HG03064 (cell line): ENCODE measurements around the gene SH3PXD2B.
"Not testable (repeated sequence)": the region's sequence is repeated elsewhere in the genome, so short reads cannot be mapped to it uniquely, and the experiment has no call there.

Experiments used
- ATAC-seq: cut with Tn5 transposase; IDR thresholded peaks from one replicate; pipeline ENCODE4 v1.9.1; 2021; ENCODE audit warnings: low read depth; ENCODE audit not compliant: unreplicated experiment

Gene SH3PXD2B

DNA sequence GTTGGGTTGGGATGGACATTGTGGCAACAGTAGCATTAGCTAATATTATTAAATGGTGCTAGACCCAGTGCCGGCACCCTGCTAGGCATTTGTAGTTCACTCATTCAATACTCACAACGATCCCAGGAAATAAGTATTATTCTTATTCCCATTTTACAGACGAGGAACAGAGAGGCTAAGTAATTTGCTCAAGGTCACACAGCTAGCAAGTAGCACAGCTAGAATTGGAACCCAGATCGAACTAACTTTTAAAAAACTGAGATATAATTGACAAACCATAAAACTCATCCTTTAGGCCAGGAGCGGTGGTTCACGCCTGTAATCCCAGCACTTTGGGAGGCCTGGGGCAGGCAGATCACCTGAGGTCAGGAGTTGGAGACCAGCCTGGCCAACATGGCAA is 79.5 kb downstream of the SH3PXD2B start:
- no peak for ATAC-seq

DNA sequence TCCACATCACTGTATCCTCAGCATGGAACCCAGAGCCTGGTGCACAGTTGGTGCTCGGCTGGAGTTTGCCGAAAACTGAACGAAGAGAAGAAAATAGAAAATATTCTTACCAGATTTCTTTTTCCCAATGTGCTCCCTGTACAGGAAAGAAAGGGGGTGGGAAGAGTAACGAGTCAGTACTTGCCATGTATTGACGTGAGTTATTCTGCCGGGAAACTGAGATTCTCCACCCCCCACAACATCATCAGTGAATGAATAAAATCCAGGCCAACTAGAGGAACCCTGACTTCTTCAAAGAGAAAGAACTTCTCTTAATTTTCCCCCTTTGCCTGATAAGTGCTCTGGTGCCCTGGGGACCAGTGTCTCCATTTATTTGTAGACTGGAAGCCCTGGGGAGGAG is 80.6 kb downstream of the SH3PXD2B start:
- no peak for ATAC-seq

DNA sequence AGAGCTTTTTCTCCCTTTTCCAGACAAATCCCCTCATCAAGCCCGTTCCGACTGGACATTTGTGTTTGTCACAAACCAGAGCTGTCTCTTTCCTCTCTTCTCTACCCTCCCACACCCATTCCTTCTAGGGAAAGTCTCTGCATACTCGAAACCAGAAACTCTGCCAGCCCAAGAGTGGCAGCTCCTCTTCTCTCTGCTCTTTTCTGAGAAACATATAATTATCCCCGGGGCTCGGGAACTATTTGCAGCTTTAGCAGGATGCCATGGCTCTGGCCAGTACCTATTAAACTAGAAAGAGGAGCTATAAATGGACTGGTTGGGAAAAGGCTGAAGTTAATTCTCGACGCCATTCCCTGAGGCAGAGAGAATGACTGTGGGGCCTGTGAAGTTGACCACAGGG is 82.6 kb downstream of the SH3PXD2B start:
- no peak for ATAC-seq

DNA sequence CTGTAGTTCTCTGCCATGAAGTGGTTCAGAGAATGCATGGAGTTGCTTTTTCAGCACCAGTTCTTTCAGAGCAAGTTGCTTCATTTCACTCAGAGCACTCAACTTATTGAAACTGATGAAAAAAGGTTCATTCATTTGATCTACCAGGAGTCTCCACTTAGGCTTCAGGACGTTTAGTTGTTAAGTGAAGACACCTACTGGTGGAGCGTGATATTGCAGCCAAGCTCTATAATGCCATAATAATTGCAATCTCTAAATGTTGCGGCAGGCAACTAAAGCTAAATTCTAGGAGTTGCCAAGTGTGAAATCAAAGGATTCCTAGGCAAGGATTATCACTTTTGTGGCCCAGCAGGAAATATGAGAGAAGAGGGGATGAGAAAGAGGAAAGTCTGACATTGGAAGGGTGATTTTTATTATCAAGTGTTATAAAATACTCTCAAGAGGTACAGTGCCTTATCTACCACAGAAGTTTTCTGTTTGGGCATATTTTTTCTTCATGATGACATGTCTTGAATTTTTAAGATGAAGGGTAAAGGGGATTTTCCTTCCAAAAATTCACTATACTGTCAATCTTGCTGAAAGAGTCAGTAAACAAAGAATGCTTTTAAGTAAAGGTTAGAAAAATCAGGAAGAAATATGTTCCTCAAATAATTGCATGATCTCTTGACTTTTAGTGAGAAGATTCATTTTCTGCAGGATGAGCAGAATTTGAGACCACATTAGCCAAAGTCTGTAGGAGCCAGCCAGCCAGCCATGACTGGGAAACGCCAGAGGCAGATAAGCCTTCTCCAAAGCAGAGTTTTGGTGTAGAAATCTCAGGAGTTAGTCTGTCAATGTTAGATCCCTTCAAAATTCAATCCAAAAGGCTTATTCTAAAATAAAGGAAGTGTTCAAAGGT is 83.4 kb downstream of the SH3PXD2B start:
- no peak for ATAC-seq

DNA sequence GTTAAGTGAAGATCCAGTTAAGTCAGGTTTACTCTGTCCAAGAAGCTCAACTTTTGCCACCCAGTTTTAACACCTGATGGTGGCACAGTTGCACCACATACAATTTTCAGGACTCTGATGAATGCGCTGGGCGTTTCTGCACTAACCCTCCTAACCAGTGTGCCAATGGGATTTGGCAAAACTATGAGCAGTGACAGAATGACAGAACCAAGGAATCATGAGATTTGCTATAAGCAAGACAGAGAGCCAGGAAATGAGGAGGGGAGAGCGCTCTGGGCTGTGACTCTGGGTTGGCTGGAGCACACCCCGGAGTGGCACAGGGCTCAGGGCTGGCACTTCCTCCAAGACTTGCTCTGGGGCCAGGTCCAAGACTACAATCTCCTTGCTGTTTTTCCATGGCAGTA is 84.1 kb downstream of the SH3PXD2B start:
- ATAC-seq: no peak

DNA sequence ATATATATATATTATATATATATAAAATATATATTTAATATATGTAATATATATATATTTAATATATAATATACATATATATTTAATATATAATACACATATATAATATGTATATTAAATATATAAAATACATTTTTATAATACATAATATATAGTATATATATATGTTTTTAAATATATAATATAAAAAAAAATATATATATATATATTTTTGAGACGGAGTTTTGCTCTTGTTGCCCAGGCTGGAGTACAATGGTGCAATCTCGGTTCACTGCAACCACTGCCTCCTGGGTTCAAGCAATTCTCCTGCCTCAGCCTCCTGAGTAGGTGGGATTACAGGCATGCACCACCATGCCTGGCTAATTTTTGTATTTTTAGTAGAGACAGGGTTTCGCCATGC is 85.6 kb downstream of the SH3PXD2B start:
- not testable (repeated sequence) for ATAC-seq

DNA sequence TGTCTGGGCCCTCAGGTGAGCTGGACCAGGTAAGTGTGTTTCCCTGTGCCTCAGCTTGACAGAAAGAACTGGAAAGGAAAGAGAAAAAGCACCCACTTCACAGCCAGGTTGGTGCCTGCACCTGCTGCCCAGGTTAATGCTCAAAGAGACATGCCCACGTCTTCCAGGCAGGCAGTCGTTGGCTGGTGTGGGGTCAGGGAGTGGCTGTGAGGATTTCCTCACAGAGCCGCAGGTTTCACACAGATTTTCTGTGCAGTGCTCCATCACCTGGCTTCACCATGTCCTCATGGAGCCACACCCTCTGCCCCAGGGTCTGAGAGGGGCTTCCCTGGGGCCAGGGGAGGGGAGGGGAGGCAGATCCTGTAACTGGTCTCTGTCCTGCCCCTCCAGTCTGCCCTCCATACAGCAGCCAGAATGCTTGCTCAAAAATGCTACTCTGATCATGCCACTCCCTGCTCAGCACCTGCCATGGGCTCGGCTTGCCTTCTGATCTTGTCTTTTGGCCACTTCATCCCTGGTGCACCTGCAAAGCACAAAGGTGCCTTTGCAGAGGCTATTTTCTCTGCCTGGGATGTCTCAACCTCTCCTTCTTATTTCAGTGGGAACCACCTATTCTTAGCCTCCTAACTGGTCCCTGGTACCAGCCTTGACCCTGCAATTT is 88.2 kb downstream of the SH3PXD2B start:
- ATAC-seq: no peak

DNA sequence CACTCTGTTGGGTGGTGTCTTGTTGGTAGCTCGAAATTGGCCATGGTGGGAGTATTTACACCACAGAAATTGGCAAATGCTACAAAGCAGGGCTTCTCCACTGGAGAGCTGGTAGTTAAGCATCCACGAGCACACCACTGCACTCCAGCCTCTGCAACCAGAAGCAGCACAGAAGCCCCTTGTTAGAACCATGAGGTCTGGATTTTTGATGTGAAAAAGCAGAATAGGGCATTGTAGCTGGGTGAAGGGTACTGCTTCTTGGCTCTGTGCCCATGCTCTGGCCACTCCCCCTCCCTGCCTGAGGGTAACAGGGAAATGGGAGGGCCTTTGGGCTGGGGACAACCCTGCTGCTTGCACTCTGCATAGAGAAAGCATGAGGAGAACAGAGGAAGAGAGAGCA is 89.6 kb downstream of the SH3PXD2B start:
- no peak for ATAC-seq

DNA sequence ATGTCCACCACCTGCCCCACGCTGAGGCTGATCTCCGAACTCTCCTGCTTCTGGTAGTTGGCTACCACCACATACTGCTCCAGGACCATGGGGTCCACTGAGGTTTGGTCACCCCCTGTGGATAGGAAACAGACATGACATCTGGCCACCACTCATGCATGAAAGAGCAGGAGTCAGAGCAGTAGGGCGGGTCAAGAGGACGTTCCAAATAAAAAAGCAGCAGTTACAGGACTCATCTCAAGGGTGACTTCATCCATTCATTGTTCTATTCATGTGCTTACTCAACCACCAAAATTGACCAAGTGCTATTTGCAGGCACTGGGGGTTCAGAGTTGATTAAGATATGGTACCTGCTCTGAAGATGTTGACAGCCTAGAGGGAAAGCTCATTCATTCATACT is 91.6 kb downstream of the SH3PXD2B start:
- ATAC-seq: no peak

DNA sequence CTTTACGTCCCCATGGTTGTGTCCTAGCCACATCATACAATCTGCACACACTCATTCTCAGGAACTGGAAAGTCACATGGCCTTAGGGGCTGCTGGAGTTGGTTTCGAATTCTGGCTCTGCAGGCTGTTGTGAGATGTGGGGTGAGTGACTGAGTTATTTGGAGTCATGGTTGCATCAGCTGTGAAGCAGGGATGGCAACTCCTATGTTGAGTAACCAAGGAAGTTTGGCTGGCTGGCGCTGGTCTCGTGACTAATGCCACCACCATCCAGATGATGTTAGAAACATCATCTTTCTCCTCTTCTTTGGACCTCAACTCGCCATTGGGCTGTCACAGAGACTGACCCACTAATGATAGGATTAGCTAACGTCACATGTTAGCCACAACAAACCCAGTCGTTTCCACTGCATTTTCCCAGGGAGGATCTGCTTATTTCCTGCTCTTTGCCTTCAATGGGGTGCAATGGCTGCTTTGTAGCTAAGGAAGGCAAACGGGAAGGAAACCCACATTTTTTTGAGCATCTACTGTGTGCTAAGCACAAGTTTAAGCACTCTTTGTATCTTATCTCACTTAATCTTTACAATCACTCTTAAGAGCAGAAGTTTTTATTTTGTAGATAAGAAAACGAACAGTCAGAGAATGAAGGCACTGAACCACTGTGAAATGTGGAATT is 92.6 kb downstream of the SH3PXD2B start:
- no peak for ATAC-seq

DNA sequence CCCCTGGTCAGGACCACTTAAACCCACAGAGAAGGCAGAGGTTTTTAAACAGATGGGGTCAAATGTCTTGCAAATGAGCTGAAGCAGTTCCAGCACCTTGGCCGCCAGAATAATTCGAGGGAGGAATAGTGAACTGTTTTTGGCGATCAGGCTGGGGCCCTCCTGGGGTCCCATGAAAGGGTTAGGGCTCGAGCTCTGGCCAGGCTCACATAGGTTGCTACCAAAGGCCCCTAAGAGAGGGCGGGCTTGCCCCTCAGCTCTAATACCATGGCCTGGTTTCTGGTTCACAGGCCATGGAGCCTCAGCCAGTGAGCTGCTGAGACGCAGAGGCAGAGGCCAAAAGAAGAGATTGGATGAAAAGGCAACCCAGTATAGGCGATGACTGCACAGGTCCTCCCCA is 96.0 kb downstream of the SH3PXD2B start:
- ATAC-seq: no peak

DNA sequence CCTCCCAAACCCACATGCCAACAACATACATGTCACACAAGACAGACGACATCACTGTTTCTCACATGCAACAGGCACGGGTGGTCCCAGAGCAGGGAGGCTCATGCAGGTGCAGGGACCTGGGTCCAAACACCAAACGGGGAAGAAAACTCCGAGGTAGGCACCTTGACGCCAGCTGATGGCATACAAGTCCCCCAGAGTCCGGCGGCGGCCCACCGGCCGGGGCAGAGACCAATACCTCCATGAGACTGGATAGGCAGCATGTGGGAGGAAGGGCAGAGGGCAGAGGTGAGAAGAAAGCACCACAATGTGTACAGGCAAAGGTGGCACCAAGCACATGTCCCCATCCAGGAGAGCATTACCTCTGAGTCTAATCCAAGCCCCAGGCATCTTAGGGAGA is 97.8 kb downstream of the SH3PXD2B start:
- ATAC-seq: no peak

DNA sequence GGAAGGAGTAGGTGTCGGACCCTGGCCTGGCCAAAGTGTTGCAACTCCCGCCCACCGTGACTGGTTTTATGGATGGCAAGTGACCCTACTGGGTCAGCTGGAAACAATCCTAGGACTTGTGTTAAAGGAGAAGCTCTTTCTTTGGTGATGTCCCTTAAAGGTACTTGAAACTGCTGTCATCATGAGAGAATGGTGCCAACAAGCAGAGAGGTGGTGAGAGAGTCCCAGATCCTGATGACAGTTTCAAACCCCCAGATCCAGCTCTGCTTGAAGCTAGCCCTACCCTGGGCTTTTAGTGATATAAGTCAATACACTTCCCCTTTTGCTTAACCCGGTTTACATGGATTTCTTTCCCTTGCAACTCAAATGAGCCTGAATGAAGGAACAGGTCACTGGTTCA is 98.3 kb downstream of the SH3PXD2B start:
- ATAC-seq: no peak

DNA sequence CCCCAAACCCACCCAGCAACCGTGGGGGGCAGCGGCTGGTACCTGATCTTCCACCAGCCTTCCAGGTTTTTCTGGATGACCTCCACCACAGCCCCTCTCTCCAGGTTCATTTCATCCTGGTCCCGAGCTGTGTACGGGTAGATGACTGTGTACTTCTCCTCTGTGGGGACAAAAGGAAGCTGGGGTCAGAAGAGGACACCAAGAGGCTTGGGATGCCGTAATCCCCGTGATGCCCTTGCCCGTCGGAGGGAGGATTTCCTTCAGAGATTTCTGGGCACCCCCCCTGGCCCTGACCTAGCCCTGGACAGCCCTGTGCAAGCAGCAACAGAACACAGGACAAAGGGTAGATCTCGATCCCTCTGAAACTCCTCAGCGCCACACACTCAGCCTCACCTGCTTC is 100.5 kb downstream of the SH3PXD2B start:
- ATAC-seq: no peak

DNA sequence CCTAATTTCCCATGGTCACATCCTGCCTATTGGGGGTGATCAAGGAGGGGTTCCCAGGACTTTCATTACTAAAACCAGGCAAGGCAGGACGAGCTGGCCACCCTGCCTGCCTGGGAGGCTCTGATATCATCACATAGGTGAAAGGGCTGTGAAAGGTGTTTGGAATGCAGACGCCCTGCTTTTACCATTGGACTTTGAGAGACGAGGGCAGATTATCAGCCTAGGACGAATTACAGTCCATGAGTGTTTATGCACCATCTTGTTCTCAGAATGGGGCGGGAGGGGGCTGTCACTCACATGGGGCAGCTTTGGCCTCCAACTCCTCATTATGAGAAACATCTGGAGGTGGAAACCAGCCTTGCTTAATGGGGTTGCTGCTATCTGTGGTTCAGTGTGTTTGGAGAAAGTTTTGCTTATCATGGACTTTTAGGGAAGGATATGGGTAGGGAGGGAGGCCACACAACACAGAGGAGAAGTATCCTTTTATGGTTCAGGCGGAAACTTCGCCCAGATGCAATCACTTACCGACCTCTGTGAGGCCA is 101.0 kb downstream of the SH3PXD2B start:
- no peak for ATAC-seq

DNA sequence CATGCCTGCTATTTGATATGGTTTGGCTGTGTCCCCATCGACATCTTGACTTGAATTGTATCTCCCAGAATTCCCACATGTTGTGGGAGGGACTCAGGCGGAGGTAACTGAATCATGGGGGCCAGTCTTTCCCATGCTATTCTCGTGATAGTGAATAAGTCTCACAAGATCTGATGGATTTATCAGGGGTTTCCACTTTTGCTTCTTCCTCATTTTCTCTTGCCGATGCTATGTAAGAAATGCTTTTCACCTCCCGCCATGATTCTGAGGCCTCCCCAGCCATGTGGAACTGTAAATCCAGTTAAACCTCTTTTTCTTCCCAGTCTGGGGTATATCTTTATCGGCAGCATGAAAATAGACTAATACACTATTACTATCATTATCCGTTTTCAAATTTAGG is 101.8 kb downstream of the SH3PXD2B start:
- not testable (repeated sequence) for ATAC-seq

DNA sequence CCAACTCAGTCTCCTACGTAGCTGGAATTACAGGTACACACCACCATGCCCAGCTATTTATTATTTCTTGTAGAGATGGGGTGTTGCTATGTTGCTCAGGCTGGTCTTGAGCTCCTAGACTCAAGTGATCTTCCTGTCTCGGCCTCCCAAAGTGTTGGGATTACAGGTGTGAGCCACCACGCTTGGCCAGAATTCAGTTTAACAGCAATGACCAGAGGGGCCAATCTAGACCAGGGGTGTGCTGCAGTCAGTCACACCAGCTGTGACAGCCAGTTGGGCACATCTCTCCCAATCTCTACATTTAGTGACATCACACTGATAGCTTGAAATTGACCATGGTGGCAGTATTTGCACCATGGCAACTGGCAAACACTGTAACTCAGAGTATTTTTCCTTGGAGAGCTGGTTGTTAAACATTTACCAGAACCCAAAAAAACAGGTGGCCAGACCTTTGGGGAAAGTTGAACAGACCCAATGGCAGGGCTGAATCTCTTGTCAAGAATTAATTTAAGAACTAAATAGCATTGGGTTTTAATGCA is 103.0 kb downstream of the SH3PXD2B start:
- no peak for ATAC-seq

DNA sequence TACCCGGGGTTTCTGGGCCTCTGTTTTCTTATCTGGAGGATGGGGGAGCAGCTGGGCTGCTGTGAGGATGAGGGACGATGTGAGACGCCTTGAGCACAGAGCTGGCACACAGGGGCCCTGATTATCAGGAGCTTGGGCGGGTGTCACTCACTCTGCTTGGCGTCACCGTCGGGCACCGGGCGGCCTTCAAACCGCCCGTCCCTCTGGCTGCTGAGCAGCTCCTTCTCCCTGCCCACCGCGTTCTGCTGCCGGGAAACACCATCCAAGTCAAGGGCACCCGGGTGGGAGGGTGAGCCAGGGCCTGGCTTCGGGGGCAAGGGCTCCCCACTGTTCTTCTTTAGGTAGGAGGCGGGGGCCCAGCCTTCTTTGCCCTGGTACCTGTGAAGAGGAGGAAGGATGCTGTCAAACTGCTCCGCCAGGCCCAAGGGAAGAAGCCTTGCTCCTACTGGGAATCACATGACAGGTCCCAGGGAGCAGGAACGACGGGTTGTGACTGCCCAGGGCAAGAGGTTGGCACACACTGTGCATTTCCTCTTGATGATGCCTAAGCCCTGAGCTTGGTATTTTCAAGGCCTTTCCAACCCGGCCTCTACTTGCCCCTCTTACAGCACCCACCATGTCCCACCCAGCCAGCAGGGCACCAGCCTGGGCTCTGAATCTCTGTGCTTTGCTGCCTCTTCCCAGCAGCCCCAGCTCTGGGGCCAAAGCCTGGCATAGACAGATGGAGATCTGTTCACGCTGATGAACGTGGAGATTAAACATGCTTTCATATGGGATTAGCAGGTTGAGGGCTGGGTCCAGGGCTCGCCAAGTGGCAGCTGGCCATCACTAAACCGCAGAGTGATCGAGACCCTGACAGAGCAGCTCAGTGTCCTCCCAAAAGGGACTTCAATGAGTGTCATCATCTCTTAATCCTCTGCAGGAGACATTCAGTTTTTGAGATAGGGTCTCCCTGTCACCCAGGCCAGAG is 103.8 kb downstream of the SH3PXD2B start:
- no peak for ATAC-seq

DNA sequence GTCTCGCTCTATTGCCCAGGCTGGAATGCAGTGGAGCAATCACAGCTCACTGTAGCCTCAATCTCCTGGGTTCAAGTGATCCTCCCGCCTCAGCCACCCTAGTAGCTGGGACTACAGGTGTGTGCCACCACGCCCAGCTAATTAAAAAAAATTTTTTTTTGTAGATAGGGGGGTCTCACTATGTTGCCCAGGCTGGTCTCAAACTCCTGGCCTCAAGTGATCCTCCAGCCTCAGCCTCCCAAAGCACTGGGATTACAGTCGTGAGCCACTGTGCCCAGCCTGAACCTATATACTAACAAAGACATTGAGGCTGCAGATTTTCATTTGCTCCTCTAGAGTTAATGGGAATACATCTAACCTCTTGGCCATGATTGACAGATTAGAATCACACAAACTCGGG is 105.6 kb downstream of the SH3PXD2B start:
- ATAC-seq: not testable (repeated sequence)

DNA sequence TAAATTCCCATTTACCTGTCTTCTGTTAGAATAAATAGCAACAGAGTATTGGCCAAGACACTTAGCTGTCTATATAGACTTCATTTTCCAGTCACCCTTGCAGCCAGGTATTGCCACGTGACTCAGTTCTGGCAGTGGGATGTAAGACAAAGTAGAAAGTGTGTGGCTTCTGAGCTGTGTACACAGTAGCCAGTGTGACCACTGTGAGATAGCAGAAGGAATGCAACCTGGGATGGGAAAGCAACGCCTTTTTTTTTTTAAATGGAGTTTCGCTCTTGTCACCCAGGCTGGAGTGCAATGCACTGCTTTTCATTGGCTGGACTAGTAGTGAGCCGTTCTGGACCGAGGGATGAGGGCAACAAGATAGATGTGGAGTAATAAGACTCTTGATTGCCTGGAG is 106.2 kb downstream of the SH3PXD2B start:
- ATAC-seq: no peak
